Activated CD4-positive, alpha-beta memory T cell treated with anti-CD3 and anti-CD28 coated beads for 36 hours (primary cell): Measurements from ENCODE around the gene TNRC6B. TPM values are rescaled to one million over a fixed set of nuclear protein-coding genes. Genes with fewer than 3 reads are reported as not detected.

ENCODE experiments used
- CTCF ChIA-PET: fragments of 350-600 bp; sonication (Branson Sonifier 250); formaldehyde crosslinking; loops from one replicate; lab custom pipeline; 2021; ENCODE audit warnings: antibody characterized with exemption, inconsistent platforms; lab: Charles Lee
- POLR2A ChIA-PET: fragments of 350-600 bp; sonication (Branson Sonifier 250); formaldehyde crosslinking; loops from one replicate; lab custom pipeline; 2021; ENCODE audit warnings: antibody characterized with exemption; lab: Charles Lee
- DNase-seq: peaks from one replicate; pipeline ENCODE4 v3.0.0-alpha.2; 2020
- H3K27ac Mint-ChIP-seq: one replicate; pipeline ENCODE4 v1.8.0; 2021; ENCODE audit warnings: mixed read lengths
- H3K27me3 Mint-ChIP-seq: one replicate; pipeline ENCODE4 v1.8.0; 2021; ENCODE audit warnings: mixed read lengths
- H3K36me3 Mint-ChIP-seq: one replicate; pipeline ENCODE4 v1.8.0; 2021; ENCODE audit warnings: mixed read lengths
- H3K4me1 Mint-ChIP-seq: one replicate; pipeline ENCODE4 v1.8.0; 2021; ENCODE audit warnings: low read depth, mixed read lengths
- H3K4me3 Mint-ChIP-seq: one replicate; pipeline ENCODE4 v1.8.0; 2021; ENCODE audit warnings: mild to moderate bottlenecking, mixed read lengths
- H3K9me3 Mint-ChIP-seq: one replicate; pipeline ENCODE4 v1.8.0; 2021; ENCODE audit warnings: mixed read lengths
- intact Hi-C: fragments of 100-400 bp; cut with micrococcal nuclease; formaldehyde crosslinking; loops from one replicate; pipeline ENCODE4 v1.15.1; 2023
- total RNA-seq, 2 experiments: library from RNA; stranded (reverse); gene quantifications; one replicate each; pipeline ENCODE4 v1.2.3, GENCODE V29; 2021

The TNRC6B gene
- total RNA-seq, 2 experiments from 2014 or later, result 34.9 to 38.8 TPM

- Mint-ChIP-seq H3K4me3 (no peak overlapping the region), H3K27me3 (no peaks in the 10 kb centered on the region), H3K27ac (peak overlapping the region; percentile 42), H3K9me3 (no peaks in the 10 kb centered on the region), H3K36me3 (peaks cover 6% of the 10 kb centered on the region), H3K4me1 (peaks cover 81% of the 10 kb centered on the region)
- ChIA-PET CTCF (interaction anchor here (0.7 kb wide), 1 partner anchor 207 kb away, joined by 3 read pairs; no protein-coding TSS in a partner anchor), POLR2A (interaction anchor here (0.7 kb wide), 1 partner anchor 89 kb away, joined by 7 read pairs; no protein-coding TSS in a partner anchor)
- no peak for DNase-seq
- intact Hi-C loops, result loop anchor here (5.0 kb wide), 1 partner anchor 47 kb away; no protein-coding TSS in a partner anchor
Measured at GRCh38 chr22:40243891-40244290, 66.2 kb downstream of the TNRC6B start.

DNA sequence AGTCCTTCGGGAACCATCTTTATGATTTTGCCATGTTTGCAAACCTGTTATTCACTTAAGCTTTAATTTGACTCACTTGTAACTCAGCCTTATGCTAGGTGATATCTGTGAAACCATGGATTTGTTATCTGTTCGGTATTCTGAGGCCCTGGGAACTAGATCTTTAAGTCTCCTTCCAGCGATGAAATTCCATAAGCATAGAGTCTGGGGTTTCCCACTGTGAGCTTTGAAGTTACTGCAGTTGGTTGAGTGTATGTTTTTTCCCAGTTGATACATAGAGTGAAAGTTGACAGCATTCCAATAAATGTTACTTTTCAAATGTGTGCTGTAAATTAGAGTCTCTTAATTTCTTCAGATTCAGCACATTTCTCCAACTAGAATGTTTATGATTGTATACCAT is 66.9 kb downstream of the TNRC6B start:
- POLR2A ChIA-PET, result no interaction called here
- H3K4me3 Mint-ChIP-seq, result no peak overlapping the region
- peaks cover 6% of the 10 kb centered on the region for H3K36me3 Mint-ChIP-seq
- DNase-seq, result no peak
- CTCF ChIA-PET, result interaction anchor here (1.6 kb wide), 1 partner anchor 104 kb away, joined by 4 read pairs; no protein-coding TSS in a partner anchor
- H3K9me3 Mint-ChIP-seq, result no peaks in the 10 kb centered on the region
- H3K4me1 Mint-ChIP-seq, result peaks cover 81% of the 10 kb centered on the region
- H3K27me3 Mint-ChIP-seq, result no peaks in the 10 kb centered on the region
- intact Hi-C loops, result loop anchor here (5.0 kb wide), 1 partner anchor 47 kb away; no protein-coding TSS in a partner anchor
- H3K27ac Mint-ChIP-seq, result no peak overlapping the region

DNA sequence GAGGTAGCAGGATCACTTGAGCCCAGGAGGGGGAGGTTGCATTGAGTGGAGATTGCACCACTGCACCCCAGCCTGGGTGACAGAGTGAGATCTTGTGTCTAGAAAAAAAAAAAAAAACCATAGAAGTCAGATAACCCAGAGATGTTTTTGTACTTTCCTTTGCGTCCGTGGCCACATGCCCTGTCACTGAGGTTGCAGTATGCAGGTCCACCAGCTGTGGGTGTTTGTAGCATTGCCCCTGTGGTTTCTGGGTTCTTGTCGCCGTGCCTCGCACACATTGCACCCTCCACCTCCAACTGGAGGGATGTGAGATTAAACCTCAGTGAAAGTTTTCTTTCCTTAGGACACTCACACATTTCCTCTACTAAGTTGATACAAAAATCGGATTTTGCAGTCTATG is 70.3 kb downstream of the TNRC6B start:
- ChIA-PET POLR2A (interaction anchor here (0.7 to 1.6 kb wide), 2 partner anchors 42 to 71 kb away, joined by 3 read pairs; partner anchors contain the start of gene TNRC6B), CTCF (interaction anchor here (0.6 kb wide), 1 partner anchor 100 kb away, joined by 3 read pairs; no protein-coding TSS in a partner anchor)
- DNase-seq, result peak; percentile 78
- Mint-ChIP-seq H3K4me3 (peak overlapping the region; percentile 51), H3K27me3 (no peaks in the 10 kb centered on the region), H3K36me3 (peaks cover 9% of the 10 kb centered on the region), H3K9me3 (no peaks in the 10 kb centered on the region), H3K4me1 (peaks cover 77% of the 10 kb centered on the region), H3K27ac (peak overlapping the region; percentile 72)
- intact Hi-C loops, result no loop called here

DNA sequence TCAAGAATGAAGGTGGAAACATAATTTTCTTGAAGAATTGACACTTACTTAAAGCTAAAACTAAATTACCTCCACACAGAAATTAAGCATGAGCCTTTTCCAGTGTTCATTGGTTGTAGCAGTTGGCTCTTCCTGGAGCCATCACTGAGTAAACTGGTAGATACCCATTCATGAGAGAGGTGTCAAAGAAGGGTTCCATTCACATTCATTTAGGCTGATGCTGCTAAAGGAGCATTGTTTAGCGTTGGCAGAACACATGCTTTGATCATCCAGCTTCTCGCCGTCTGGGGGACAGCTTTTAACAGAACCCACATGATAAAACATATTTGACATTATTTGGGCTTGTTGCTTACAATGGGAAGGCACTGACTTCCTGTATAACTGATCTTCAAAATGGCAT is 71.6 kb downstream of the TNRC6B start:
- Mint-ChIP-seq H3K27me3 (no peaks in the 10 kb centered on the region), H3K4me3 (no peak overlapping the region), H3K27ac (peak overlapping the region; percentile 39), H3K9me3 (no peaks in the 10 kb centered on the region), H3K4me1 (peaks cover 78% of the 10 kb centered on the region), H3K36me3 (peaks cover 16% of the 10 kb centered on the region)
- intact Hi-C loops, result no loop called here
- ChIA-PET POLR2A (interaction anchor here (0.8 to 1.6 kb wide), 5 partner anchors 8 to 97 kb away, joined by 3 to 4 read pairs (median 3); partner anchors contain the start of genes ADSL and TNRC6B), CTCF (interaction anchor here (0.9 kb wide), 2 partner anchors 193 to 195 kb away, joined by 3 to 4 read pairs; no protein-coding TSS in a partner anchor)
- DNase-seq, result no peak

- intact Hi-C loops, result loop anchor here (1.0 to 2.0 kb wide), 4 partner anchors 8 to 74 kb away; no protein-coding TSS in a partner anchor
- peak overlapping the region; percentile 82 for H3K27ac Mint-ChIP-seq
- H3K27me3 Mint-ChIP-seq, result no peaks in the 10 kb centered on the region
- peaks cover 16% of the 10 kb centered on the region for H3K36me3 Mint-ChIP-seq
- no peak overlapping the region for H3K4me3 Mint-ChIP-seq
- POLR2A ChIA-PET, result interaction anchor here (0.6 to 1.3 kb wide), 5 partner anchors 11 to 150 kb away, joined by 3 to 6 read pairs (median 3); no protein-coding TSS in a partner anchor
- CTCF ChIA-PET, result interaction anchor here (0.6 to 1.7 kb wide), 4 partner anchors 12 to 997 kb away, joined by 3 to 5 read pairs (median 4); no protein-coding TSS in a partner anchor
- no peaks in the 10 kb centered on the region for H3K9me3 Mint-ChIP-seq
- H3K4me1 Mint-ChIP-seq, result peaks cover 79% of the 10 kb centered on the region
- DNase-seq, result peak; percentile 73
Measured at GRCh38 chr22:40250608-40251007, 72.9 kb downstream of the TNRC6B start.

GRCh38 chr22:40251106-40251505 is 73.4 kb downstream of the TNRC6B start:
- Mint-ChIP-seq H3K4me3 (no peak overlapping the region), H3K27ac (peak overlapping the region; percentile 82)
- POLR2A ChIA-PET, result interaction anchor here (0.6 to 1.3 kb wide), 6 partner anchors 12 to 151 kb away, joined by 3 to 6 read pairs (median 3); no protein-coding TSS in a partner anchor

DNA sequence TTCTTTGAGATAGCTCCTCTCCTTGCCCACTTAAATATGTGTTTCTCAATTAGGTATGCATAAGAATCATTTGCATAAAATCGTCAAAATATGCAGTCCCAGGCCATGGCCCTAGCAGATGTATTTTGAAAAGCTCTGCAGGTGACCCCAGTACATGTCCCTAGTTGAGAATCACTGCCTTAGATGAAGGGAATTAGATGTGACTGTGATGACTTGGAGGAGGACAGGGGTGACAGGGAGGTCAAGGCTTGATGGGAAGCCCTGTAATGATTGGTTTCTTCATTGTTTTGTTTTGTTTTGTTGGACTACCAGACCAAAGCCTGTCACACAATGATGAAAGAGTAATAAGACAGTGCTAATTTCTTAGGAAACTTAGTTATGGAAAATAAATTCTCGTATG is 74.4 kb downstream of the TNRC6B start:
- Mint-ChIP-seq H3K4me1 (peaks cover 81% of the 10 kb centered on the region), H3K27ac (peak overlapping the region; percentile 59), H3K27me3 (no peaks in the 10 kb centered on the region), H3K9me3 (no peaks in the 10 kb centered on the region), H3K4me3 (no peak overlapping the region), H3K36me3 (peaks cover 14% of the 10 kb centered on the region)
- DNase-seq, result no peak
- intact Hi-C loops, result no loop called here
- POLR2A ChIA-PET, result interaction anchor here (0.6 to 1.3 kb wide), 2 partner anchors 73 to 345 kb away, joined by 3 to 6 read pairs; no protein-coding TSS in a partner anchor
- CTCF ChIA-PET, result interaction anchor here (0.7 to 1.7 kb wide), 2 partner anchors 37 to 96 kb away, joined by 3 to 5 read pairs; no protein-coding TSS in a partner anchor

More at GRCh38 chr22:40251106-40251505, 73.4 kb downstream of the TNRC6B start:
- intact Hi-C loops, result loop anchor here (2.0 kb wide), 2 partner anchors 40 to 74 kb away; no protein-coding TSS in a partner anchor
- CTCF ChIA-PET, result interaction anchor here (0.6 to 1.7 kb wide), 5 partner anchors 11 to 998 kb away, joined by 3 to 5 read pairs (median 4); no protein-coding TSS in a partner anchor
- peaks cover 79% of the 10 kb centered on the region for H3K4me1 Mint-ChIP-seq
- no peaks in the 10 kb centered on the region for H3K9me3 Mint-ChIP-seq
- H3K36me3 Mint-ChIP-seq, result peaks cover 14% of the 10 kb centered on the region
- H3K27me3 Mint-ChIP-seq, result no peaks in the 10 kb centered on the region
- DNase-seq, result peak; percentile 16

GRCh38 chr22:40256516-40256915 is 78.8 kb downstream of the TNRC6B start:
- CTCF ChIA-PET, result interaction anchor here (0.9 kb wide), 1 partner anchor 697 kb away, joined by 3 read pairs; no protein-coding TSS in a partner anchor
- Mint-ChIP-seq H3K27me3 (no peaks in the 10 kb centered on the region), H3K4me1 (peaks cover 68% of the 10 kb centered on the region), H3K4me3 (no peak overlapping the region), H3K36me3 (peaks cover 20% of the 10 kb centered on the region), H3K27ac (peak overlapping the region; percentile 30), H3K9me3 (no peaks in the 10 kb centered on the region)
- POLR2A ChIA-PET, result no interaction called here
- intact Hi-C loops, result loop anchor here (5.0 kb wide), 2 partner anchors 199 to 294 kb away; partner anchors contain the start of gene TMA7B
- no peak for DNase-seq

DNA sequence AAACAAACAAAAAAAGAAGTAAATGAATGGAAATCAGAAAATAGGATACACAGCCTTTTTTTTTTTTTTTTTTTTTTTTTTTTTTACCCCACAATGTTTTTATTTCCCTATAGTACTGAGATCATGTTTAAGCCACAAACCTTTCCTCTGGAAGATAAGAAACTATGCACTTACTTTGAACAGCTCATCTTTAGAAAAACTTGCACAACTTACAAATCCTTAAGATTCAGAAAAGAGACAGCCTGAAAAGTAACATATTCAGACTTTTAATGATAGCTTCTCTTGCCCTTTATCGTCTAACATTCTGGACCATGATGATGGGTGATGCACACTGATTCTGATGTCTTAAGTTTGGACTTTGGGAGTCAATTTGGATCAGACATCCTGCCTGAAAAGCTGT is 80.3 kb downstream of the TNRC6B start:
- peaks cover 23% of the 10 kb centered on the region for H3K36me3 Mint-ChIP-seq
- CTCF ChIA-PET, result interaction anchor here (0.6 to 1.9 kb wide), 4 partner anchors 80 to 115 kb away, joined by 3 to 6 read pairs (median 4); partner anchors contain the start of gene TNRC6B
- peaks cover 64% of the 10 kb centered on the region for H3K4me1 Mint-ChIP-seq
- no peaks in the 10 kb centered on the region for H3K27me3 Mint-ChIP-seq
- POLR2A ChIA-PET, result interaction anchor here (1.0 to 1.8 kb wide), 7 partner anchors 9 to 214 kb away, joined by 3 to 6 read pairs (median 3); partner anchors contain the start of gene ADSL
- intact Hi-C loops, result loop anchor here (1.0 to 5.0 kb wide), 5 partner anchors 8 to 296 kb away; partner anchors contain the start of gene TMA7B
- H3K9me3 Mint-ChIP-seq, result no peaks in the 10 kb centered on the region
- H3K4me3 Mint-ChIP-seq, result no peak overlapping the region
- DNase-seq, result no peak
- peak overlapping the region; percentile 75 for H3K27ac Mint-ChIP-seq

GRCh38 chr22:40258501-40258915 is 80.8 kb downstream of the TNRC6B start:
- Mint-ChIP-seq H3K27ac (peak overlapping the region; percentile 75), H3K4me1 (peaks cover 66% of the 10 kb centered on the region), H3K9me3 (no peaks in the 10 kb centered on the region), H3K27me3 (no peaks in the 10 kb centered on the region), H3K36me3 (peaks cover 22% of the 10 kb centered on the region), H3K4me3 (no peak overlapping the region)
- DNase-seq, result peak; percentile 31
- ChIA-PET CTCF (interaction anchor here (0.6 to 1.9 kb wide), 3 partner anchors 81 to 114 kb away, joined by 3 to 5 read pairs (median 4); partner anchors contain the start of gene TNRC6B), POLR2A (interaction anchor here (1.0 to 1.8 kb wide), 7 partner anchors 9 to 214 kb away, joined by 3 to 6 read pairs (median 3); partner anchors contain the start of gene ADSL)
- intact Hi-C loops, result loop anchor here (1.0 to 5.0 kb wide), 5 partner anchors 8 to 296 kb away; partner anchors contain the start of gene TMA7B

DNA sequence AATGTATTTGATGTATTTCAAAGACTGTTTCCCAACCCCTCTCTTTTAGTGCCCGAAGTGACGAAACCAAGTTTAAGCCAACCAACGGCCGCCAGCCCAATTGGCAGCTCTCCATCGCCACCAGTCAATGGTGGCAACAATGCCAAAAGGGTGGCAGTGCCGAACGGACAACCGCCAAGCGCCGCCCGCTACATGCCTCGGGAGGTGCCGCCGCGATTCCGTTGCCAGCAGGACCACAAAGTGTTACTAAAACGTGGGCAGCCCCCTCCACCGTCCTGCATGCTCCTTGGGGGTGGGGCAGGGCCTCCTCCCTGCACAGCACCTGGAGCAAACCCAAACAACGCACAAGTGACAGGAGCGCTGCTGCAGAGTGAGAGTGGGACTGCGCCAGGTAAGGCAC is 84.1 kb downstream of the TNRC6B start:
- Mint-ChIP-seq H3K36me3 (peaks cover 45% of the 10 kb centered on the region), H3K9me3 (no peaks in the 10 kb centered on the region), H3K4me3 (no peak overlapping the region), H3K4me1 (peaks cover 73% of the 10 kb centered on the region), H3K27ac (peak overlapping the region; percentile 54), H3K27me3 (no peaks in the 10 kb centered on the region)
- no peak for DNase-seq
- POLR2A ChIA-PET, result no interaction called here
- CTCF ChIA-PET, result no interaction called here
- intact Hi-C loops, result no loop called here
